Mesenchymal stem cell (in vitro differentiated cells and primary cell): ENCODE results near the gene P3H4. TPM values are rescaled to one million over a fixed set of nuclear protein-coding genes. Genes with fewer than 3 reads are reported as not detected.
"Not testable (repeated sequence)": the region's sequence is repeated elsewhere in the genome, so short reads cannot be mapped to it uniquely, and the experiment has no call there.

ENCODE experiments used
- DNase-seq: peaks from one replicate; pipeline ENCODE4 v3.0.0-alpha.2; 2013
- H2AFZ ChIP-seq: one replicate; pipeline ENCODE4 v1.6.1; 2013; ENCODE audit warnings: low read depth, mild to moderate bottlenecking, control low read depth, inconsistent platforms, low read length, moderate library complexity
- H2AK5ac ChIP-seq: 2 replicates; pipeline ENCODE4 v1.6.1; 2013; ENCODE audit warnings: low read length, moderate library complexity, mild to moderate bottlenecking, inconsistent platforms; ENCODE audit not compliant: severe bottlenecking
- H2BK120ac ChIP-seq: one replicate; pipeline ENCODE4 v1.6.1; 2013; ENCODE audit warnings: low read depth, mild to moderate bottlenecking, inconsistent platforms, low read length, moderate library complexity
- H2BK12ac ChIP-seq, 2 experiments: one replicate each; pipeline ENCODE4 v1.6.1; 2013; ENCODE audit warnings: inconsistent platforms in 2 of 2, low read length in 2 of 2, mild to moderate bottlenecking in 2 of 2, moderate library complexity in 2 of 2, control low read depth in 1 of 2
- H2BK15ac ChIP-seq: one replicate; pipeline ENCODE4 v1.6.1; 2013; ENCODE audit warnings: mild to moderate bottlenecking, low read depth, inconsistent platforms; ENCODE audit not compliant: poor library complexity, severe bottlenecking
- H2BK5ac ChIP-seq: 2 replicates; pipeline ENCODE4 v1.6.1; 2013; ENCODE audit warnings: low read depth, mild to moderate bottlenecking, low read length, control low read depth, inconsistent platforms; ENCODE audit not compliant: poor library complexity, severe bottlenecking
- H3K14ac ChIP-seq, 2 experiments: one replicate each; pipeline ENCODE4 v1.6.1; 2013; ENCODE audit warnings: inconsistent platforms in 2 of 2, low read length in 2 of 2, control low read depth in 1 of 2, mild to moderate bottlenecking in 1 of 2, moderate library complexity in 1 of 2
- H3K18ac ChIP-seq, 2 experiments: one replicate each; pipeline ENCODE4 v1.6.1; 2013; ENCODE audit warnings: inconsistent platforms in 2 of 2, low read length in 2 of 2, control low read depth in 1 of 2, low read depth in 1 of 2, mild to moderate bottlenecking in 1 of 2
- H3K23ac ChIP-seq, 2 experiments: one replicate each; pipeline ENCODE4 v1.6.1; 2013; ENCODE audit warnings: inconsistent platforms in 2 of 2, low read length in 2 of 2, mild to moderate bottlenecking in 2 of 2, moderate library complexity in 2 of 2, control low read depth in 1 of 2
- H3K27ac ChIP-seq: 2 replicates; pipeline ENCODE4 v1.5.1; 2013; ENCODE audit warnings: mild to moderate bottlenecking, moderate library complexity, low read length, control low read depth, inconsistent platforms; ENCODE audit not compliant: poor library complexity, severe bottlenecking
- H3K27me3 ChIP-seq, 2 experiments: 2 replicates each; pipeline versions ENCODE4 v1.6.1 to v1.7.0; 2013; ENCODE audit warnings: low read length in 2 of 2, mild to moderate bottlenecking in 2 of 2, moderate library complexity in 2 of 2, control low read depth in 1 of 2, inconsistent platforms in 1 of 2; ENCODE audit not compliant: control insufficient read depth in 1 of 2, insufficient read depth in 1 of 2
- H3K36me3 ChIP-seq, 2 experiments: 2 replicates each; pipeline versions ENCODE4 v1.6.1 to v1.7.0; 2013; ENCODE audit warnings: low read length in 2 of 2, control low read depth in 1 of 2, inconsistent platforms in 1 of 2, low read depth in 1 of 2, mild to moderate bottlenecking in 1 of 2; ENCODE audit not compliant: insufficient read depth in 2 of 2, control insufficient read depth in 1 of 2
- H3K4ac ChIP-seq, 2 experiments: one replicate each; pipeline ENCODE4 v1.6.1; 2013; ENCODE audit warnings: inconsistent platforms in 2 of 2, low read length in 2 of 2, mild to moderate bottlenecking in 2 of 2, moderate library complexity in 2 of 2, control low read depth in 1 of 2, low read depth in 1 of 2
- H3K4me1 ChIP-seq: 2 replicates; pipeline ENCODE4 v1.6.1; 2013; ENCODE audit warnings: low read depth, low read length, control low read depth; ENCODE audit not compliant: control insufficient read depth, insufficient read depth
- H3K4me2 ChIP-seq: 2 replicates; pipeline ENCODE4 v1.6.1; 2013; ENCODE audit warnings: low read length, mild to moderate bottlenecking, inconsistent platforms; ENCODE audit not compliant: poor library complexity, severe bottlenecking
- H3K4me3 ChIP-seq, 2 experiments: 2 replicates each; pipeline versions ENCODE4 v1.5.1 to v1.7.0; 2013; ENCODE audit warnings: low read length in 2 of 2, mild to moderate bottlenecking in 2 of 2, control low read depth in 1 of 2, low read depth in 1 of 2; ENCODE audit not compliant: insufficient read depth in 1 of 2
- H3K79me1 ChIP-seq: replicated peaks from 2 replicates; pipeline ENCODE4 v1.6.1; 2013; ENCODE audit warnings: mild to moderate bottlenecking, control low read depth, low read length, inconsistent platforms; ENCODE audit not compliant: poor library complexity, severe bottlenecking
- H3K9ac ChIP-seq: 2 replicates; pipeline ENCODE4 v1.7.0; 2013; ENCODE audit warnings: mild to moderate bottlenecking, low read length, moderate library complexity
- H3K9me3 ChIP-seq: 2 replicates; pipeline ENCODE4 v1.7.0; 2013; ENCODE audit warnings: mild to moderate bottlenecking, low read length; ENCODE audit not compliant: control insufficient read depth
- H4K8ac ChIP-seq: one replicate; pipeline ENCODE4 v1.6.1; 2013; ENCODE audit warnings: inconsistent platforms, mild to moderate bottlenecking, low read length, moderate library complexity
- H4K91ac ChIP-seq: one replicate; pipeline ENCODE4 v1.6.1; 2013; ENCODE audit warnings: mild to moderate bottlenecking, low read length, inconsistent platforms
- WGBS: methylation state at CpG from one replicate; pipeline ENCODE4 v1.1.7; 2013; ENCODE audit warnings: mixed read lengths; 5-methylcytosine and 5-hydroxymethylcytosine counted together
- polyA plus RNA-seq, 2 experiments: library from polyadenylated mRNA; stranded (reverse); fragments of 200-250 nt; gene quantifications; one replicate each; pipeline ENCODE4 v1.2.3, GENCODE V29; 2013

P3H4 gene, protein sequence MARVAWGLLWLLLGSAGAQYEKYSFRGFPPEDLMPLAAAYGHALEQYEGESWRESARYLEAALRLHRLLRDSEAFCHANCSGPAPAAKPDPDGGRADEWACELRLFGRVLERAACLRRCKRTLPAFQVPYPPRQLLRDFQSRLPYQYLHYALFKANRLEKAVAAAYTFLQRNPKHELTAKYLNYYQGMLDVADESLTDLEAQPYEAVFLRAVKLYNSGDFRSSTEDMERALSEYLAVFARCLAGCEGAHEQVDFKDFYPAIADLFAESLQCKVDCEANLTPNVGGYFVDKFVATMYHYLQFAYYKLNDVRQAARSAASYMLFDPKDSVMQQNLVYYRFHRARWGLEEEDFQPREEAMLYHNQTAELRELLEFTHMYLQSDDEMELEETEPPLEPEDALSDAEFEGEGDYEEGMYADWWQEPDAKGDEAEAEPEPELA
- polyA plus RNA-seq (2013, experiment 1 of 2) = 63.6 TPM
- 62.2 TPM for polyA plus RNA-seq (2013, experiment 2 of 2)

DNA sequence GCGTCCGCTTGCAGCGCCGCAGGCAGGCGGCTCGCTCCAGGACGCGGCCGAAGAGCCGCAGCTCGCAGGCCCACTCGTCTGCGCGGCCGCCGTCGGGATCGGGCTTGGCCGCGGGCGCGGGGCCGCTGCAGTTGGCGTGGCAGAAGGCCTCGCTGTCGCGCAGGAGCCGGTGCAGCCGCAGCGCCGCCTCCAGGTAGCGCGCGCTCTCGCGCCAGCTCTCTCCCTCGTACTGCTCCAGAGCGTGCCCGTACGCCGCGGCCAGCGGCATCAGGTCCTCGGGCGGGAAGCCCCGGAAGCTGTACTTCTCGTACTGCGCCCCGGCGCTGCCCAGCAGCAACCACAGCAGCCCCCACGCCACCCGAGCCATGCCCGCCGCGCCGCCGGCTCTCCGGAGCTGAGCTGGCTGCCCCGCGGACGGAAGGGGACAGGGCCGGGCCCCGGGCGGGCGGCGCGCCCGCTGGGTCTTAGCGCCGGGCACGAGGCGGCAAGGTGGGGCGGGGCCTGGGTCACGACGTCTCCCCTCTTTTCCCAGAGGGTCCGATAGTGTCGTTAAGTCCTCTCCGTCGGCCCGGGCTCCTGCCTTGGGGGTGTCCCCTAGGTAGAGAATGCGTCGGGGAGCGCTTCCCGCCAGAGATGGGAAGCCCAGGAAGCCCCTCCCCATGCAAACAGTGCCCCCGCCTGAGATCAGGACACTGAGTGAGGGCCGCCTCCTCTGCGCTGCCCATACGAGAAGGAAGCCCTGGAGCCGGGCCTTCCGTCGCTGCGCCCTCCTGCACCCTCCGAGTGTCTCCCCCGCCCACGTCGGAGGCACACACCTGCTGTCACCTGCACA, at the start of gene P3H4:
Gene P3H4, minus strand, starts transcription at position 401 of the 832 bp plus-strand sequence. Its CDS starts 34 bp downstream, at position 367.
- peak within 1 kb of the TSS; percentile 82 to 86 for H3K4ac ChIP-seq
- peak within 1 kb of the TSS; percentile 56 to 91 for H2BK12ac ChIP-seq
- H2AFZ ChIP-seq = peak within 1 kb of the TSS; percentile 30
- H3K4me1 ChIP-seq = peaks cover 42% of the 10 kb centered on the region
- H3K27ac ChIP-seq = peak within 1 kb of the TSS; percentile 94
- H3K27me3 ChIP-seq = no peaks in the 10 kb centered on the region
- peak; percentile 84 for DNase-seq
- WGBS = under 1% methylated on average over 61 of the region's 96 CpGs
- H3K36me3 ChIP-seq = peaks cover 28 to 33% of the 10 kb centered on the region in 2 experiments
- peak within 1 kb of the TSS; percentile 90 for H2BK5ac ChIP-seq
- H4K91ac ChIP-seq = peak within 1 kb of the TSS; percentile 92
- no peaks in the 10 kb centered on the region for H3K9me3 ChIP-seq
- peak within 1 kb of the TSS; percentile 89 for H2BK120ac ChIP-seq
- H3K4me2 ChIP-seq = peak within 1 kb of the TSS; percentile 84
- peak within 1 kb of the TSS; percentile 75 for H2BK15ac ChIP-seq
- peak within 1 kb of the TSS in 1 of 2 experiments; percentile 91 for H3K14ac ChIP-seq
- H3K79me1 ChIP-seq = peaks cover 25% of the 10 kb centered on the region
- H3K9ac ChIP-seq = peak within 1 kb of the TSS; percentile 95
- peak within 1 kb of the TSS; percentile 96 to 99 for H3K18ac ChIP-seq
- peak within 1 kb of the TSS; percentile 18 for H2AK5ac ChIP-seq
- H3K4me3 ChIP-seq = peak within 1 kb of the TSS; percentile 87 to 97
- peak within 1 kb of the TSS in 1 of 2 experiments; percentile 34 for H3K23ac ChIP-seq
- peak within 1 kb of the TSS; percentile 97 for H4K8ac ChIP-seq

DNA sequence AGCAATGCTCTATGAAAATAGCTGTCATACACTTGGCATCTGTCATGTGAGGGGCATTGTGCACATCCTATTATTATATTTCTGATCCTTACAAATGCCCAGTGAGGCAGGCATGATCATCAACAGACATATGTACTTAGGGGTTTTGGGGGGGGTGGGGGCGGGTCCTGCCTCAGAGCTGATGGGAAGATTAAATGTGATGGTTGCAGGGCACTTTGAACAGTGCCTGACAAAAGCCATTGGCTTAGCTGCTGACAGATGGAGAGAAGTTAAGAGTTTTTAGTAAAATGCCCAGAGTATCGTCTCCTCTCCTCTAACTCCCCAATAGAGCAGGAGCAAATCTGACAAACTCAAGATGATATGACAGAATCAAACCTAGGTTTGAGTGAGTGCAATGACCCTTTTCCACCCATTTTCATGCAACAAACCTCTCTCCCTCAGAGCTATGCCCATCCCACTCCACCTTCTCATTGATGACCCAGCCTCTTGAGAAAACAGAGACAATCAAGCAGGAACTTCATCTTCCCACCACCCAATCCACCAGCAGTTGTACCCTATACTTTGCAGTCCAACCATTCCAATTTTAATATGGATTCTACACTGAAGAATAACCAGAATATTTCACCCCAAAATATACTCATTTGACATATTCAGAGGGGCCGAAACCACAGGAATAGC, 48.6 kb upstream of the P3H4 start:
- H4K91ac ChIP-seq = no peak overlapping the region
- H3K4me1 ChIP-seq = peaks cover 8% of the 10 kb centered on the region
- no peak overlapping the region for H3K9ac ChIP-seq
- no peak overlapping the region for H3K14ac ChIP-seq
- WGBS = 81% methylated on average over 3 of the region's 3 CpGs
- H3K4me2 ChIP-seq = no peak overlapping the region
- no peak overlapping the region for H3K23ac ChIP-seq
- no peaks in the 10 kb centered on the region for H3K36me3 ChIP-seq
- no peak overlapping the region for H3K18ac ChIP-seq
- H2BK15ac ChIP-seq = no peak overlapping the region
- H2AFZ ChIP-seq = no peak overlapping the region
- H3K4me3 ChIP-seq = no peak overlapping the region
- no peak overlapping the region for H2AK5ac ChIP-seq
- no peak overlapping the region for H2BK120ac ChIP-seq
- no peak overlapping the region for H2BK12ac ChIP-seq
- no peak overlapping the region for H3K27ac ChIP-seq
- H3K4ac ChIP-seq = no peak overlapping the region
- no peaks in the 10 kb centered on the region for H3K9me3 ChIP-seq
- no peak overlapping the region for H2BK5ac ChIP-seq
- no peak for DNase-seq
- H3K27me3 ChIP-seq = no peaks in the 10 kb centered on the region
- H3K79me1 ChIP-seq = peaks cover 21% of the 10 kb centered on the region
- H4K8ac ChIP-seq = no peak overlapping the region

DNA sequence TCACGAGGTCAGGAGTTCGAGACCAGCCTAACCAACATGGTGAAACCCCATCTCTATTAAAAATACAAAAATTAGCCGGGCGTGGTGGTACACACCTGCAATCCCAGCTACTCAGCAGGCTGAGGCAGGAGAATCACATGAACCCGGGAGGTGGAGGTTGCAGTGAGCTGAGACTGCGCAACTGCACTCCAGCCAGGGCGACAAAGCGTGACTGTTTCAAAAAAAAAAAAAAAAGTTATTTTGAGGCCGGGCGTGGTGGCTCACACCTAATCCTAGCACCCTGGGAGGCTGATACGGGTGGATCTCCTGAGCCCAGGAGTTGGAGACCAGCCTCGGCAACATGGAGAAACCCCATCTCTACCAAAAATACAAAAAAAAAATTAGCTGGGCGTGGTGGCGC, 39.6 kb upstream of the P3H4 start:
- H3K14ac ChIP-seq, H3K23ac ChIP-seq, H2BK12ac ChIP-seq, H2AK5ac ChIP-seq, DNase-seq, H2BK5ac ChIP-seq, H3K27ac ChIP-seq, H3K9ac ChIP-seq, H3K9me3 ChIP-seq, H3K18ac ChIP-seq, H4K91ac ChIP-seq, H3K4me1 ChIP-seq, H2BK15ac ChIP-seq, H2AFZ ChIP-seq, H3K4me2 ChIP-seq, H4K8ac ChIP-seq, H3K4ac ChIP-seq, H2BK120ac ChIP-seq, H3K4me3 ChIP-seq, H3K27me3 ChIP-seq: not testable (repeated sequence)
- peaks cover 16 to 26% of the 10 kb centered on the region in 2 experiments for H3K36me3 ChIP-seq
- 98% methylated on average over 13 of the region's 14 CpGs for WGBS
- peaks cover 35% of the 10 kb centered on the region for H3K79me1 ChIP-seq
